H1 (cell line): ENCODE measurements around the gene CCL5.
"Not testable (repeated sequence)": the region's sequence is repeated elsewhere in the genome, so short reads cannot be mapped to it uniquely, and the experiment has no call there.

Experiments used
- POLR2A ChIP-seq, 2 experiments: IDR thresholded peaks; 1 replicate in 1 of 2; 2 replicates in 1 of 2; pipeline ENCODE4 v1.6.1; 2011; ENCODE audit warnings: low read depth in 2 of 2, low read length in 2 of 2, mild to moderate bottlenecking in 2 of 2; ENCODE audit errors: control extremely low read depth in 1 of 2
- POLR2AphosphoS5 ChIP-seq: IDR thresholded peaks from 2 replicates; pipeline ENCODE4 v1.6.1; 2011; ENCODE audit warnings: low read depth, low read length
- RFX5 ChIP-seq: IDR thresholded peaks from 2 replicates; pipeline ENCODE4 v1.6.1; 2011; ENCODE audit warnings: low read depth, low read length, improper control_type of control experiment, borderline replicate concordance
- SAP30 ChIP-seq: fragments of 300-600 bp; sonication (generic); IDR thresholded peaks from 2 replicates; pipeline ENCODE4 v1.7.1; 2012; ENCODE audit warnings: low read length, moderate library complexity, mild to moderate bottlenecking, inconsistent platforms; ENCODE audit not compliant: insufficient read depth, insufficient replicate concordance

DNA sequence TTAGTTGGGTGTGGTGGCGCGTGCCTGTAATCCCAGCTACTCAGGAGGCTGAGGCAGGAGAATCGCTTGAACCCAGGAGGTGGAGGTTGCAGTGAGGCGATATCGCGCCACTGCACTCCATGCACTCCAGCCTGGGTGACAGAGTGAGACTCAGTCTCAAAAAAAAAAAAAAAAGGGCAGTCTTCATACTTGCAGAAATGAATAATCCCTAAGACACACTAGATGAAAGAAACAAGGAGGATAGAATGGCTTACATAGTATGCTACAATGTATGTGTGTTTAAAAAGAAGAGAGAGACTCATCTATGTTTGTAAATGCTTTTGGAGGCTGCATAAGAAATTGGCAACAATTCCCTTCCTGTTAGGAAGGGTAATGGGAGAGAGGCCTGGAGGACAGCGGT lies 17.6 kb upstream of the CCL5 start:
- TF ChIP-seq POLR2A (IDR thresholded peaks at IDR 0.05; ENCODE audit: control extremely low read depth in 1 of 2, low read depth in 2 of 2, low read length in 2 of 2); SAP30; RFX5; POLR2AphosphoS5: not testable (repeated sequence)
